ENCODE results near the gene VAPB. TPM values are rescaled to one million over a fixed set of nuclear protein-coding genes. Genes with fewer than 3 reads are reported as not detected.
A peak's percentile ranks its signal among the peaks of the same experiment; 100 is the strongest.

Gene VAPB
- total and polyA plus RNA-seq, 2 of the 4 experiments (the other 2 are of a cell fraction): 9.1 to 26.0 TPM

DNA sequence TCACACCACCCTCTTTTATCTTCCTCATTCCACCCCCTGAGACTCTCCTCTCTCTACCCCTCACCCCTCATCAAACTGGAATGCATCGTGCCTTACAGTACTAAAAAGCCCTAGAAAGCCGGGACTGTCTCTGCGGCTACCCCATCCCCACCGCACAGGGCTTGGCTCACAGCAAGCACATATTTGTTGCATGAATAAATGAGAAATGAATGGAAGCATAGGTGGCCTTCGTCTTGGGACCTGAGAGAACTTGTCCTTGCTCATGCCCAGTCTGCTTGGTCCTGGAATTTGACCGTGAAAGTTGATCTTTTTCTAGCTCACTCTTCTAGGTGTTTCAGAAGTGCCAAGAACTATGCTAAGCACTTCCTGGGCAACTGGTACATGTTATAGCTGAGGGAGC is 72.9 kb downstream of the VAPB start:
- no peaks in the 10 kb centered on the region for H3K27me3 ChIP-seq (ENCODE audit: control insufficient read depth, insufficient read depth, low read length)
- no peak overlapping the region for H3K18ac ChIP-seq (ENCODE audit: low read depth, low read length)
- H3K9me3 ChIP-seq (ENCODE audit: control insufficient read depth, insufficient read depth, low read length): no peaks in the 10 kb centered on the region
- no peak overlapping the region for H3K4ac ChIP-seq (ENCODE audit: low read depth, low read length)
- H3K79me1 ChIP-seq (ENCODE audit: low read depth in 1 of 2, low read length in 2 of 2): peaks cover 0 to 11% of the 10 kb centered on the region in 2 experiments; a peak in 1 of 4 replicates
- H4K20me1 ChIP-seq (ENCODE audit: insufficient read depth, low read length): no peaks in the 10 kb centered on the region
- no peak for TF ChIP-seq MAFK (IDR thresholded peaks at IDR 0.05; ENCODE audit: low read depth, low read length)
- CTCF ChIA-PET: no interaction called here
- no peak overlapping the region for H3K27ac ChIP-seq (ENCODE audit: insufficient read depth, low read length)
- H2AK5ac ChIP-seq (ENCODE audit: low read depth, low read length): no peak overlapping the region
- H2BK15ac ChIP-seq (ENCODE audit: low read depth, low read length): no peak overlapping the region
- H2BK120ac ChIP-seq (ENCODE audit: low read depth, low read length): no peak overlapping the region
- H3K4me1 ChIP-seq (ENCODE audit: control insufficient read depth, insufficient read depth, low read length): 0 out of 2 replicates have a peak, but pooled peaks cover under 1% of the 10 kb centered on the region
- dilution Hi-C loops (cut with HindIII; ENCODE audit: low sequenced_read_pairs, unreplicated experiment) (no loop called here), intact Hi-C loops (cut with micrococcal nuclease) (no loop called here), in situ Hi-C loops (cut with MboI; ENCODE audit: low sequenced_read_pairs) (no loop called here)
- H3K56ac ChIP-seq (ENCODE audit: extremely low read depth, insufficient read depth, low read length): no peak overlapping the region
- no TSS peak for BruUV-seq (replicated peaks)
- no peak overlapping the region for H3K4me2 ChIP-seq (ENCODE audit: low read depth, low read length)
- no peak overlapping the region for H3K23ac ChIP-seq (ENCODE audit: low read depth, low read length)
- ATAC-seq (ENCODE audit: low read depth) (no peak), DNase-seq (no peak)
- no peak overlapping the region for H4K91ac ChIP-seq (ENCODE audit: insufficient read depth, low read depth, low read length)
- POLR2A ChIA-PET (ENCODE audit: unreplicated experiment): no interaction called here
- WGBS, 2 experiments (ENCODE audit: extremely low coverage in 2 of 2, insufficient read length in 1 of 2): no CpG with 5 or more reads among the region's 6 CpGs
- H3K14ac ChIP-seq (replicated peaks; ENCODE audit: low read depth, low read length): no peak overlapping the region
- H2BK20ac ChIP-seq (ENCODE audit: low read depth, low read length): no peak overlapping the region
- no peak overlapping the region for H4K5ac ChIP-seq (ENCODE audit: low read depth, low read length)
- H3K36me3 ChIP-seq (ENCODE audit: control insufficient read depth, insufficient read depth, low read length): no peaks in the 10 kb centered on the region; the same call in 1 of the 2 replicates
- 0 out of 2 replicates have a peak, but pooled peaks cover 3% of the 10 kb centered on the region for H3K9me1 ChIP-seq (ENCODE audit: insufficient read depth, low read length)
- no peak overlapping the region for H2AFZ ChIP-seq (replicated peaks; ENCODE audit: low read length, poor library complexity)
- no peak overlapping the region for H3K4me3 ChIP-seq (ENCODE audit: insufficient read depth, low read depth, low read length)
- peak overlapping the region; percentile 5 for H2AK9ac ChIP-seq (replicated peaks; ENCODE audit: low read depth, low read length, poor library complexity)
- H3K9ac ChIP-seq (ENCODE audit: low read depth, low read length): no peak overlapping the region
- no peak overlapping the region for H4K8ac ChIP-seq (ENCODE audit: low read depth in 2 of 2, low read length in 2 of 2)
- H2BK5ac ChIP-seq (ENCODE audit: low read depth, low read length, poor library complexity, severe bottlenecking): no peak overlapping the region

Measured in IMR-90 (cell line).